HCEC 1CT (cell line): Measurements from ENCODE around the gene PRLHR.
A peak's percentile ranks its signal among the peaks of the same experiment; 100 is the strongest.
"Not testable (repeated sequence)": the region's sequence is repeated elsewhere in the genome, so short reads cannot be mapped to it uniquely, and the experiment has no call there.

ENCODE experiments used
- DNase-seq: peaks from one replicate; pipeline ENCODE4 v3.0.0-alpha.2; 2017

The PRLHR gene

GRCh38 chr10:118595598-118596425 is at the start of gene PRLHR:
PRLHR (minus strand) TSS chr10:118595648; CDS start chr10:118595244, 404 bp downstream.
- DNase-seq, result no peak

GRCh38 chr10:118642228-118642627 is 46.8 kb upstream of the PRLHR start:
- no peak for DNase-seq

- DNase-seq, result no peak
Observed at GRCh38 chr10:118638680-118639079, 43.2 kb upstream of the PRLHR start.

GRCh38 chr10:118635674-118636402 is 40.4 kb upstream of the PRLHR start:
- DNase-seq, result no peak

DNA sequence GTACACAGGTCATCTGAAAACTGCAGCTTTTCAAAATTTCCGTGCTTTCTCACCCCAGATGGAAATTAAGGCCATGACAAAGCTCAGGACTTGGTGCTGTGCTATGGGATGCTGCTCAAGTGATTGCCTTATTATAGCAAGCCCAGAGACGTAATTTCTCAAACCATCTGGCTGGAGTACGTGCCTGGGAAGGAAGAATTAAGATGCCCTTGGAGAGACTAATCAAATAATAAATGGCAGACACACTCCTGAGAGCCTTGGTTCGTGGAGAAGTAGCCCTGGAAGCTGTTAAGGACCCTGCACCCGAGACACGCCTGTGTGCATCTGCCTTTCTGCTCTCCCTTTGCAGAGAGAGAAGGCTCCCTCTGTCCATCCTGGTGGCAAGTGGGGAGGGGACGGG is 38.3 kb upstream of the PRLHR start:
- DNase-seq, result no peak

DNA sequence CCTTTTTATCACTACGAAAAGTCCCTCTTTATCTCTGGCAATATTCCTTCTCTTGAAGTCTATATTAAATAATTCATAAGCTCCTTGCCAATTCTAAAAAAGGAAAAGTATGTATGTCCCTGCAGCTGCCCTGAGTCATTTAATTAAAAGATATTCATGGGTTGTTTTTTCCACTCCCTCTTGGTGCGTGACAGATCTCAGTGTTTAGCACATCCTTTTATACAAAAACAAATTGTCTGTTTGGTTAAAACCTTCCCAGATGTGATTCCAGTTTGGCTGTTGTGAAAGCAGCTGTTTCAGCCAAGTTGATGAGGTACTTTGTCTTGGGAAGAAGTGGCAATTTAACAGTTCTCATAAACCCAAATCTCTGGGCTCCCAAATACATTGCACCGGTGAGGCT is 33.8 kb upstream of the PRLHR start:
- peak; percentile 11 for DNase-seq

DNA sequence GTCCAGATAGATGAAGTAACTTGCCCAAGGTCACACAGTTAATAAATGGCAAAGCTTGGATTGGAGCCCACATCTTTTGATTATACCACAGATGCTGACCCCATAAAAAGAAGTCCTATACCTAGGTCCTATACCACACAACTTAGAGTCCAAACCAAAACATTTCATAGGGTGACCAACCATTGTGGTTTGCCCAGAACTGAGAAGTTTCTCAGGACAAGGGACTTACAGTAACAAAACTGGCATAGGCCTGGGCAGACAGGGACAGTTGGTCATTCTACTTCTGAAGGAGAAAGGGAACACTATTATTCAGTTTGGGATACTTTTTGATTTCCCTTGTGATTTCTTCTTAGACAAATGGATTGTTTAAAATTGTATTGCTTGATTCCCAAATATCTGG is 32.9 kb upstream of the PRLHR start:
- no peak for DNase-seq

GRCh38 chr10:118626953-118627352 is 31.5 kb upstream of the PRLHR start:
- DNase-seq, result no peak

DNA sequence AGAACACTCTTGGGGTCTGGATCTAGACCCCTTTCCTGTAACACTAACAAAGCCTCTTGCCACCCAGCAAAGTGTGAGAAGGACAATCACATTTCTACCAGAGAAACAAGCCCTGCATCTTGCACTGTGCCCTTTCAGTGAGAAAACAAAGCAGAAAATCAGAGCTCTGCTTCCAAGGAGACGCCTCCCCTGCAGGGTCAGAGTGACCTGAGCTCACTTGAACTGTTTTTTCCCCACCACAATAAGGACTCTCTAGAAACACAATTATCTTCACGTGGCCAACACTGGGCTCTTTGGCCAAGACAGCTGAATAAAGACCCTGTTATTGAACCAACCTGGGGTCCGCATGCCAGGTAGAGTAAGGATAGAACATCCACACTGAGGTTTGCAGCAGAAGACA is 30.1 kb upstream of the PRLHR start:
- no peak for DNase-seq

DNA sequence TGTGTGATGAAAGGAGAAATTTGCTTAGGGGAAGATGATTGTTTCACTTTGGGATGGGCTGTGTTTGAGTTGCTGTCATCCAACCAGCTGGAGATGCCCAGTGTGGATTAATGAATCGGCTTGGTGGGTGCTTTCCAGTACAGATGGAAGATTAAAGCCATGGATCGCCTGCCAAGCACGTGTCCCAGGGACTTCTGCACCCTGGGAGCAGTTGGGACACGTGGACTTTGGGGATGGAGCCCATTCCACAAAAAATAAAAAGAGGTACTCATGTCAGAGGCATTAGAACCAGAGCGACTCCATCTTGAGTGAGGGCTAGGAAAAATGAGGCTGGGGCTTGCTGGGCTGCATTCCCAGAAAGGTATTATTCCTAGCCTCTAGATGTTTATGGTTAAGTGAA is 29.3 kb upstream of the PRLHR start:
- no peak for DNase-seq

- DNase-seq, result no peak
Observed at GRCh38 chr10:118621304-118621942, 26.0 kb upstream of the PRLHR start.

DNA sequence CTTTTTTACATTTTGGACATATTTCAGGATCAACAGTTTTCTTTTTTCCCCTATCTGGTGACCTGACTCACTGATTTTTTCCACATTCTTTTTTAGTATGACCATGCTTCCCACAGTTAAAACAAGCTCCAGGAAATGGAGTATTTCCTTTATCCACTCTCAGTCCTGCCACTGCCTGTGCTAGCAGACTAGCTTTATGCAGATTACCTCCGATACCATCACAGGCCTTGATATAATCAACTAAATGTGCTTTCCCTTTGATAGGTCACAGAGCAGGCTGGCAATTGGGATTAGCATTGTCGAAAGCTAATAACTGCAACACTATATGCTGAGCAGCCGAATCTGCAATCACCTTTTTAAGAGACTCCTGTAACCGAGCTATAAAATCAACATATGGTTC is 18.4 kb upstream of the PRLHR start:
- not testable (repeated sequence) for DNase-seq

GRCh38 chr10:118610577-118610976 is 15.1 kb upstream of the PRLHR start:
- no peak for DNase-seq

GRCh38 chr10:118607768-118608354 is 12.4 kb upstream of the PRLHR start:
- no peak for DNase-seq

DNA sequence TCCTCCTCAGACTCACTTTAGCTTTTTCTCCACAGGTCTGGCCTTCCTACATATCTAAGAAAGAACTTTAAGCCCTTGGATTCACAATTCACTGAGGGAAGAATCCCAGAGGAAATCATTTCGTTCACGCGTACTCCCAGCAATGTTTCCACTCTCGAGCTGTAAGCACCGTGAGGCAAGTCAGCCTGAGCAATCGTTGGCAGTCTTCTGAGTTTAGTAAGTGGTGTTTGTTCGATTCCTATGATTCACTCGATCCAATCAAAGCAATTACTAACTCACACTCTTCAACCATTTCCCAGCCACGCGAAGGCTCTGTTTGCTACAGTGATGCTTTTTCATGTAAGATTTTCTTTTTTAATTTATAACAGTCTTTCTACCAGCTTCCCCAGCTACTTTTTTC is 10.2 kb upstream of the PRLHR start:
- no peak for DNase-seq

GRCh38 chr10:118596426-118597124 is 1.1 kb upstream of the PRLHR start:
- DNase-seq, result no peak

GRCh38 chr10:118595064-118595420 is 406 bp downstream of the PRLHR start:
- no peak for DNase-seq

GRCh38 chr10:118594392-118595063 is 920 bp downstream of the PRLHR start:
- no peak for DNase-seq

DNA sequence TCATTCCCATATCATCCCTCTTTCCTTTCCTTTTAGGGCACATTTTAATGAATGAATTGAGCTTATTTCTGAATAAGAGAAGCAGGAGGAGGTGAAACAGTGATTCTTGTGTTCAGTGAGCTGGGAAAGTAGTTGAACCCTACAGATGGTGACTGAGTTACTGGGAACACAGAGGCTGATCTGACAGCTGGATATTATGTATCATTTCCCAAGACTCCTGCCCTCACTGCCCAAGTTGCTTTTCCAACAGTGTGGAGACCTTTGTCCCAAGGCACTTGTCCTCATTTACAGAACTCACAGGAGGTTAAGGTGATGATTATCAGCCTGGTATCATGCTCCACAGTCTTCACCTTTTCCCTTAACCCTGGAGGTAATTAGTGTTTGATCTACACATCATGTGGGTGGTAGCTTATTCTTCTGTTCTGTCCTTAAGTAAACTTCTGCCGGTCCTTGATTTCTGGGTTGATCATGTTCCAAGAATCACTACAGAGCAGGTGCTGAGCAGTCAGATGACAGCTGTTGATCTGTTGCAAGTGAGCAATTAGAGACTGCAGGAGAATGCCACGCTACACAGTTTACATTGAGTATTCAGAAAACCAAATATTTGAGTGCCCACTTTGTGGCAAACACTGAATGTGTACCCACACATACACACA is 2.6 kb downstream of the PRLHR start:
- no peak for DNase-seq

DNA sequence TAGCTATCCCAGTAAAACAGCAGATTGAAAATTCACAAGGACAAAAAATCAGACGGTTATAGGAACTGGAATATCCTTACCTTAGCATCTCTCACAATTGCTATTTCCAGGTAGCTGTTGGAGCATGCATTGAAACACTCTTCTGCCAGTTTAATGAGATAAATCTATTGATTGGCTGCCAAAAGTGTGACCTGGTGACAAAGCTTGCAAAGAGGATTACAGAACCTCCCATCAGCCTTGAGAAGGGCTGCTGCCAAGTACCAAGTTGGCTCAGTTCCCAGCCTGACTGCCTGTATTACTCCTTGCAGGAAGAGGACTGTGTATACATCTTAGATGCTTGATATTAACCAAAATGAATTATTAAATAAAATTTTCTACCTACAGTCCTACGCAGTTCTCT is 5.1 kb downstream of the PRLHR start:
- peak; percentile 9 for DNase-seq

DNA sequence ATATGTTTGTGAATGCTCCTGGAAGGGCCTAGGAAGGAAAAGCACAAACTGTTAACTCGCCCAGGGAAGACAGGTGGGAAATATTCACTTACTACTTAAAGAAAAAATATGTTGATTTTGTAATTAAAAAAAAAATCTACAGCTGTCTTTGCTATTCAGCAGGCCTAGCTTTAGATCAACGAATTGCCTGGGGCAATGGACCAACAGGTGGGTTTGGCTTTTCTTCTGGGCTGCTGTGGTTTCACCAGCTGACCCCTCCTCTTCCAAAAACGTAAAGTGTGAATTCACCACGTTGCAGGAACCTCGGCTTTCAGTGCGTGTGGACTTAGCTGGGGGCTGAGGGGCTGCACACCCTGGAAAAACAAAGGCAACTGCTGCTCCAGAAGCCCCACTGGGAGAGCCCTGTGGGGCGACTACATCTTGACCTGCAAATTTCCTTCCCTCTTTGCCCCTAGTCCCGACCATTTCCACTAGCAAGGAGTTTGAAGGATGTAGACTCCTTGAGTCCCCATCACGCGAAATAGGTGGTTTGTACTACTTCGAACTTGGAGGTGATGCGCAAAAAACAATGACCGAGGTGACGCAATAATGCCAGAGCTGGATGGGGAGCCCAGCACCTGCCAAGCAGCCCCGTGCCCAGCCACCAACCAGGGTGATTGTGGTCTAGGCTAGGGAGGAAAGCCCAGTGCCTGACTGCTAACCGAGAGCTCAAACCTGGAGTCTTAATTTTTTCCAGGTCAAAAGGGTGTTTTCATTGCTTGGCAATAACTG is 7.4 kb downstream of the PRLHR start:
- DNase-seq, result no peak
